Measurements from ENCODE around the gene SYT1.

Gene SYT1

DNA sequence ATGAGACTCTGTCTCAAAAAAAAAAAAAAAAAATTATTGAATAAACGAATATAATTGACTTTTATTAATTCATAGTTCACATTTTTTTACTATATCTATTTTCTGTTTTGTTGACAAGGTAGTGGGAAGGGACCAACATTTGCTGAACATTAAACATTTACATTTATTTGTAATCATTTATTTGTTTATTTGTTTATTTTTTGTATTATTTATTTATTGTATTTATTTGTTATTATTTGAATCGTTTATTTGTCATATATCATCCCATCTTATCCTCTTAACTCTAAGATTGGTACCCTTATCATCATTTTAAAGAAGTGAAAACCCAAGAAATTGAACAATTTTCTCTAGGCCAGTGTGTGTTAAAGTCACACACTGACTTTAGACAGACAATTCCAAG lies 101.5 kb downstream of the SYT1 start:
- Histone ChIP-seq H3K27ac (ENCODE audit: low read length) (no peak overlapping the region), H3K27me3 (ENCODE audit: control insufficient read depth, insufficient read depth, low read length) (no peaks in the 10 kb centered on the region), H3K4me1 (ENCODE audit: control insufficient read depth, insufficient read depth, low read length) (no peaks in the 10 kb centered on the region), H3K36me3 (ENCODE audit: control insufficient read depth, insufficient read depth, low read length) (no peaks in the 10 kb centered on the region), H3K9me3 (ENCODE audit: control insufficient read depth, insufficient read depth, low read length) (no peaks in the 10 kb centered on the region), H3K4me3 (ENCODE audit: low read length) (no peak overlapping the region)
- DNase-seq (ENCODE audit: low read depth, low spot score): no peak
- WGBS (ENCODE audit: insufficient coverage, insufficient read length): no CpG with 5 or more reads among the region's 2 CpGs

DNA sequence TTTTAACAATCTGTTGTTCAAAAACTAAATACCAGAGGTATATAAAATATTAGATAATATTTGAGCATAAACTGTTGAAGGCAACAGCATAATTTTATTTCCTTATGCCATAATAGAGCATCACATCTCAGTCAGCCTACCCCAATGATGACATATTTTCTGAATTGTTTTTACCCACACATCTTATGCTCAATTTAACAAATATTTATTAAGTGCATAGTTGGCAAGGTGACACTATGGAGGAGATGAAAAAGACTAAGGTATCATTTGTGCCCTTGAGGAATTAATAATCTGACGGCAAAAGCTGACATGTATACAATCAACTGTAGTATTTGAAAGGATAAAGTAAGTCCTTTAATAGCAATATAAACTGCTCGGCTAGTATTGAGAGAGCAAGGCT lies 102.4 kb downstream of the SYT1 start:
- H3K9me3 ChIP-seq (ENCODE audit: control insufficient read depth, insufficient read depth, low read length): no peaks in the 10 kb centered on the region
- H3K4me3 ChIP-seq (ENCODE audit: low read length): no peak overlapping the region
- H3K36me3 ChIP-seq (ENCODE audit: control insufficient read depth, insufficient read depth, low read length): no peaks in the 10 kb centered on the region
- DNase-seq (ENCODE audit: low read depth, low spot score): no peak
- no peaks in the 10 kb centered on the region for H3K27me3 ChIP-seq (ENCODE audit: control insufficient read depth, insufficient read depth, low read length)
- no peak overlapping the region for H3K27ac ChIP-seq (ENCODE audit: low read length)
- H3K4me1 ChIP-seq (ENCODE audit: control insufficient read depth, insufficient read depth, low read length): no peaks in the 10 kb centered on the region
- WGBS (ENCODE audit: insufficient coverage, insufficient read length): no CpG with 5 or more reads among the region's 2 CpGs

DNA sequence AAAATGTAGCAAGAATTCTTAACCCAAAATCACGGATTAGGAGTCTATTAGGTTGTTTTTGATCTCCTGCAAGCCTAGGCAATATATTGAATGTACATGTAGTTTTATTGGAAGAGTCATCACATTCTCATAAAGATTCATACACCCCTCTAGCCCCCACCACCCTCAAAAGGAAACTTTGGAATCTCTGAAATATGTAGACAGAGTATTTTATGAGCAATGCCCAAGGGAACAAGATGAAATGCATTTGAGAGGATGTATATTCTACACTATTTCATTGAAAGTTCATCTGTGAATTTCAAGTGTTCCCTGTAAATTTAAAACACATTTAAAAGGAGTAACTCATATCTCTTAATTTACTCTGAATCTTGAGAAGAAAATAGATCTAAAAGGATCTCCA lies 103.7 kb downstream of the SYT1 start:
- no peak for DNase-seq (ENCODE audit: low read depth, low spot score)
- H3K4me3 ChIP-seq (ENCODE audit: low read length): no peak overlapping the region
- H3K36me3 ChIP-seq (ENCODE audit: control insufficient read depth, insufficient read depth, low read length): no peaks in the 10 kb centered on the region
- no peaks in the 10 kb centered on the region for H3K9me3 ChIP-seq (ENCODE audit: control insufficient read depth, insufficient read depth, low read length)
- no peaks in the 10 kb centered on the region for H3K27me3 ChIP-seq (ENCODE audit: control insufficient read depth, insufficient read depth, low read length)
- no CpG with 5 or more reads among the region's 1 CpG for WGBS (ENCODE audit: insufficient coverage, insufficient read length)
- no peak overlapping the region for H3K27ac ChIP-seq (ENCODE audit: low read length)
- H3K4me1 ChIP-seq (ENCODE audit: control insufficient read depth, insufficient read depth, low read length): no peaks in the 10 kb centered on the region

DNA sequence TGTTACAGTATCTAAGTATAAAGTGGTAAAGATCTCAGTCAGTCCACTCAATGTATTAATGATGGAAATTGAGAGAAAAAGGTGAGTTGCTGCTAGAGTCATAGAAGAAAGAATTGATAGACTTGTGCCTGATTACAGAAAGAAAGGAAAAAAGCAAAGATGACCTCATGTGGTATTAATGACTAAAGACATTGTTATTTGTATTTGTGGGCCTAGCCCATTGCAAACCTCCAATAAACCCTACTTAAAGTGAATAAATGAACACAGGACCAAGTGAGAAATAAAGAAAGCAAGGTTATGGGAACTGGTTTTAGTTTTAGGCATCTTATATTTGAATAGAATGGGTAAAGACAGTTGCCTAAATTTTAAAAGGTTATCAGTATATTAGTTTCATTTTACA lies 105.5 kb downstream of the SYT1 start:
- Histone ChIP-seq H3K4me1 (ENCODE audit: control insufficient read depth, insufficient read depth, low read length) (no peaks in the 10 kb centered on the region), H3K36me3 (ENCODE audit: control insufficient read depth, insufficient read depth, low read length) (no peaks in the 10 kb centered on the region), H3K27me3 (ENCODE audit: control insufficient read depth, insufficient read depth, low read length) (no peaks in the 10 kb centered on the region), H3K4me3 (ENCODE audit: low read length) (no peak overlapping the region), H3K27ac (ENCODE audit: low read length) (no peak overlapping the region), H3K9me3 (ENCODE audit: control insufficient read depth, insufficient read depth, low read length) (no peaks in the 10 kb centered on the region)
- DNase-seq (ENCODE audit: low read depth, low spot score): no peak

DNA sequence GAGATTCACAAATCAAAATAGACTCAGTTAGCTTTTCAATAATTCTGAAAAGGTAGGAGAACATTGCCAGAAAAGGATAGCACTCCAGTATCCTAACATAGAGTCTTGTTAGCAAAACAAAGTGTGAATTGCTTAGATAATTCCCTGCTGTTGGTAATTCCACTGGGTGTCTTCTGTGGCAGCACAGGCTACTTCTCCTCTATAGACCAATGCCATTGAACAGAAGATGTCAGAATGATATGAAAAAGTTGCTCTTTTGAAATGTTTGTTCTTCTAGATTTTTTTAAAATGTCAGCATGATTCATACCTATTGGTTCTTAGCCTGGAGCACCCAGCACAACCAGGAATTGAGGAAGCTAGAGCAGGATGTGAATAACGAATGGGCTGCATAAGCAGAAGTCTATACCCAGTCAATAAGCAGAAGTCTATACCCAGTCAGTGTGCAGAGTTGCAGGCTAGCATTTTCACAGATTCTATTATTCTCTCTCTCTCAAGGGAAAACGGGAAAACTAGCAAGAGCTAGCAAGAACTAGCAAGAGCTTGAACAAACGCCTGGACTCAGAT lies 112.8 kb downstream of the SYT1 start:
- Histone ChIP-seq H3K27ac (ENCODE audit: low read length) (no peak overlapping the region), H3K4me1 (ENCODE audit: control insufficient read depth, insufficient read depth, low read length) (no peaks in the 10 kb centered on the region)
- WGBS (ENCODE audit: insufficient coverage, insufficient read length): no CpG with 5 or more reads among the region's 3 CpGs

GRCh38 chr12:78994168-78994791 lies 129.7 kb downstream of the SYT1 start:
- Histone ChIP-seq H3K27ac (ENCODE audit: low read length) (no peak overlapping the region), H3K9me3 (ENCODE audit: control insufficient read depth, insufficient read depth, low read length) (no peaks in the 10 kb centered on the region), H3K4me3 (ENCODE audit: low read length) (no peak overlapping the region), H3K36me3 (ENCODE audit: control insufficient read depth, insufficient read depth, low read length) (no peaks in the 10 kb centered on the region; the same call in 1 of the 2 replicates), H3K27me3 (ENCODE audit: control insufficient read depth, insufficient read depth, low read length) (no peaks in the 10 kb centered on the region), H3K4me1 (ENCODE audit: control insufficient read depth, insufficient read depth, low read length) (no peaks in the 10 kb centered on the region; the same call in 1 of the 2 replicates)
- WGBS (ENCODE audit: insufficient coverage, insufficient read length): no CpG with 5 or more reads among the region's 9 CpGs
- DNase-seq (ENCODE audit: low read depth, low spot score): no peak

More for the DNA sequence above, 112.8 kb downstream of the SYT1 start:
- no peak overlapping the region for H3K4me3 ChIP-seq (ENCODE audit: low read length)
- H3K36me3 ChIP-seq (ENCODE audit: control insufficient read depth, insufficient read depth, low read length): no peaks in the 10 kb centered on the region
- no peak for DNase-seq (ENCODE audit: low read depth, low spot score)
- H3K27me3 ChIP-seq (ENCODE audit: control insufficient read depth, insufficient read depth, low read length): no peaks in the 10 kb centered on the region
- no peaks in the 10 kb centered on the region for H3K9me3 ChIP-seq (ENCODE audit: control insufficient read depth, insufficient read depth, low read length)

DNA sequence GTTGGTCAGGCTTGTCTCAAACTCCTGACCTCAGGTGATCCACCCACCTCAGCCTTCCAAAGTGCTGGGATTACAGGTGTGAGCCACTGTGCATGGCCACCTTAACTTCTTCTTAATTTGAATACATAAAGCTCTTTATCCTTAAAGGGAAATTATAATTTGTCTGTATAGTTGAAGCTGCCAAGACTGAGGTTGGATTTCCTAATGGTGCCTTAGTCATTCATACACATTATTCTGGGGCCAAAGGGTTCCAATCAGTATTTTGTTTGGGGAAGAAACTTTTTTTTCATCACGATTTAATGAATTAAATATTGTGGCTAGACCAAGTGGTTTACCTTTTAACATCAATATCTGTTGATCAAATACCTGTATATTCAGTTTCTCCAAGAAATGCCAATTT lies 135.9 kb downstream of the SYT1 start:
- WGBS (ENCODE audit: insufficient coverage, insufficient read length): no CpG with 5 or more reads among the region's 1 CpG
- Histone ChIP-seq H3K4me1 (ENCODE audit: control insufficient read depth, insufficient read depth, low read length) (no peaks in the 10 kb centered on the region; the same call in 1 of the 2 replicates), H3K36me3 (ENCODE audit: control insufficient read depth, insufficient read depth, low read length) (no peaks in the 10 kb centered on the region; the same call in 1 of the 2 replicates), H3K9me3 (ENCODE audit: control insufficient read depth, insufficient read depth, low read length) (no peaks in the 10 kb centered on the region), H3K4me3 (ENCODE audit: low read length) (no peak overlapping the region), H3K27me3 (ENCODE audit: control insufficient read depth, insufficient read depth, low read length) (no peaks in the 10 kb centered on the region), H3K27ac (ENCODE audit: low read length) (no peak overlapping the region)
- DNase-seq (ENCODE audit: low read depth, low spot score): no peak

DNA sequence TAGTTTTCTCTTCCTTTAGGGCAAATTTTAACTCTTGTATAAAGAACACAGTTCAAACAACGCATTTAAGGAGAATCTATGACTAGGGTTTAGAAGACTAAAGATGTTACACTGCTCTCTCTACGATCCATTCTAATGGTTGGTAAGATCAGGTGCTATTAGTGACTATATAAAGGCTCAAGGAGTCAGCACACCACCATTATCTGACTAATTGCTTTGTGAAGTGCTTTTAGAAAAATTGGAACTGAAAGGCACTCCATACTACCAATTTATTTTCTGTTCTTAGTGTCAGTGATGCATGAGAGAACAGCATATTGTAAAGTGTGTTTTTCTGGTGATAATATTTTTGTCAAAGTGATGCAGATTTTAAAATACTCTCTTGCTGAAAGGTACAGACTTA lies 136.8 kb downstream of the SYT1 start:
- no CpG with 5 or more reads among the region's 2 CpGs for WGBS (ENCODE audit: insufficient coverage, insufficient read length)
- H3K4me1 ChIP-seq (ENCODE audit: control insufficient read depth, insufficient read depth, low read length): no peaks in the 10 kb centered on the region; the same call in 1 of the 2 replicates
- no peaks in the 10 kb centered on the region; the same call in 1 of the 2 replicates for H3K36me3 ChIP-seq (ENCODE audit: control insufficient read depth, insufficient read depth, low read length)
- no peak for DNase-seq (ENCODE audit: low read depth, low spot score)
- no peak overlapping the region for H3K27ac ChIP-seq (ENCODE audit: low read length)
- H3K27me3 ChIP-seq (ENCODE audit: control insufficient read depth, insufficient read depth, low read length): no peaks in the 10 kb centered on the region
- no peaks in the 10 kb centered on the region for H3K9me3 ChIP-seq (ENCODE audit: control insufficient read depth, insufficient read depth, low read length)
- no peak overlapping the region for H3K4me3 ChIP-seq (ENCODE audit: low read length)

DNA sequence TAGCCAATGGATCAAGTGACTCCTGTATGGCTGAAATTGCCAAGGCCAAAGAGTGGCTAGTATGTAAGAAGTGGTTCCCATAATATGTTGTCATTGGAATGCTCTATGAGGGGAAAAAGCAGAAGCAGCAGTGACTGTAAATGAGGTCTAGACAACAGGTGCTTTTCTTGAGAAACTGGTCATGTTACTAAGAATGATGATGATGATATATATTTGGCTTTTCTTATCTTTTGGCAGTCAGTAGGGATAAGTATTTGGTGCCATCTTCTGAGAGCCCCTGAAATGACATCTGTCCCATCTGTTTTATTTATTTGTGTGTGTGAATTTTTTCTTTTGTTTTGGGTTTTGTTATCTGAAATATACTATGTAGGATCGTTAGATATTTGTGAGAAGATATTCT lies 141.7 kb downstream of the SYT1 start:
- no peaks in the 10 kb centered on the region for H3K36me3 ChIP-seq (ENCODE audit: control insufficient read depth, insufficient read depth, low read length)
- no peaks in the 10 kb centered on the region for H3K27me3 ChIP-seq (ENCODE audit: control insufficient read depth, insufficient read depth, low read length)
- no peak for DNase-seq (ENCODE audit: low read depth, low spot score)
- no peak overlapping the region for H3K4me3 ChIP-seq (ENCODE audit: low read length)
- H3K4me1 ChIP-seq (ENCODE audit: control insufficient read depth, insufficient read depth, low read length): no peaks in the 10 kb centered on the region
- WGBS (ENCODE audit: insufficient coverage, insufficient read length): 100% methylated on average over 1 of the region's 1 CpG
- no peaks in the 10 kb centered on the region for H3K9me3 ChIP-seq (ENCODE audit: control insufficient read depth, insufficient read depth, low read length)
- H3K27ac ChIP-seq (ENCODE audit: low read length): no peak overlapping the region

DNA sequence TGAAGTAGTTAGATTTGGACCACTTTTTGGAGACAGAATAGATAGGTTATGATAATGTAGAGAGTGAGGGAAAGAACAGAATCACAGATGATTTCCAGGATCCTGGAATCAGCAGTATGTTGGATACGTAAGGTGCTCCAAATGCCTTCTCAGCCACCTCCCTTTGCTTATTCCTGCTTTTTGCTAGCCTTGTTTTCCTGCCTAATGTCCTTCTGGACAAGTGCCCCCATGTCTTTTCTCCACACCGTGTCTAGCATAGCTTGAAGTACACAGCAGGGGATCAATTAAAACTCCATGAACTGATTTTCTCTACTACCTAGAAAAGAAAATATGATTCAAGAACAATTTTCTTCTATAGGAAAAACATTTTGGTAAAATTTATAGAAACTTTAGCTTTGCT lies 144.0 kb downstream of the SYT1 start:
- Histone ChIP-seq H3K9me3 (ENCODE audit: control insufficient read depth, insufficient read depth, low read length) (no peaks in the 10 kb centered on the region), H3K36me3 (ENCODE audit: control insufficient read depth, insufficient read depth, low read length) (no peaks in the 10 kb centered on the region), H3K27ac (ENCODE audit: low read length) (no peak overlapping the region), H3K27me3 (ENCODE audit: control insufficient read depth, insufficient read depth, low read length) (no peaks in the 10 kb centered on the region), H3K4me3 (ENCODE audit: low read length) (no peak overlapping the region), H3K4me1 (ENCODE audit: control insufficient read depth, insufficient read depth, low read length) (no peaks in the 10 kb centered on the region)
- WGBS (ENCODE audit: insufficient coverage, insufficient read length): no CpG with 5 or more reads among the region's 2 CpGs
- DNase-seq (ENCODE audit: low read depth, low spot score): no peak

GRCh38 chr12:79012636-79013035 lies 148.1 kb downstream of the SYT1 start:
- no CpG with 5 or more reads among the region's 3 CpGs for WGBS (ENCODE audit: insufficient coverage, insufficient read length)
- H3K27me3 ChIP-seq (ENCODE audit: control insufficient read depth, insufficient read depth, low read length): no peaks in the 10 kb centered on the region
- H3K4me1 ChIP-seq (ENCODE audit: control insufficient read depth, insufficient read depth, low read length): no peaks in the 10 kb centered on the region
- no peak overlapping the region for H3K4me3 ChIP-seq (ENCODE audit: low read length)
- no peaks in the 10 kb centered on the region for H3K36me3 ChIP-seq (ENCODE audit: control insufficient read depth, insufficient read depth, low read length)
- no peaks in the 10 kb centered on the region for H3K9me3 ChIP-seq (ENCODE audit: control insufficient read depth, insufficient read depth, low read length)
- DNase-seq (ENCODE audit: low read depth, low spot score): no peak
- no peak overlapping the region for H3K27ac ChIP-seq (ENCODE audit: low read length)

All from iPS DF 6.9 (cell line).